SU-DHL-6 (cell line): Measurements from ENCODE around the gene C1QTNF6.

Experiments
- H2AFZ ChIP-seq: fragments of 200-600 bp; sonication (generic); 2 replicates; pipeline ENCODE4 v1.6.1; 2014; ENCODE audit warnings: low read depth, mild to moderate bottlenecking, moderate library complexity, mixed read lengths, antibody characterized with exemption, low read length; ENCODE audit not compliant: severe bottlenecking
- H3F3A ChIP-seq: fragments of 200-600 bp; shearing (Covaris generic); 2 replicates; pipeline ENCODE4 v1.6.0; 2016; ENCODE audit warnings: antibody characterized with exemption, mild to moderate bottlenecking; ENCODE audit not compliant: insufficient read depth
- H3K27ac ChIP-seq: fragments of 200-600 bp; sonication (generic); 2 replicates; pipeline ENCODE4 v1.5.1; 2016; ENCODE audit warnings: low read depth, mild to moderate bottlenecking, low read length, moderate library complexity, mixed read lengths
- H3K27me3 ChIP-seq: fragments of 200-600 bp; sonication (generic), shearing (Covaris generic); 2 replicates; pipeline ENCODE4 v1.6.0; 2014; ENCODE audit warnings: mild to moderate bottlenecking, low read length
- H3K36me3 ChIP-seq: fragments of 200-600 bp; sonication (generic); 2 replicates; pipeline ENCODE4 v1.6.1; 2014; ENCODE audit warnings: mild to moderate bottlenecking, low read length, mixed read lengths
- H3K4me2 ChIP-seq: fragments of 300-600, 200-600 bp; shearing (Covaris generic), sonication (generic); 2 replicates; pipeline ENCODE4 v1.6.0; 2014; ENCODE audit warnings: low read length, low read depth, mild to moderate bottlenecking; ENCODE audit not compliant: poor library complexity, severe bottlenecking
- H3K4me3 ChIP-seq: fragments of 200-600 bp; sonication (generic); 2 replicates; pipeline ENCODE4 v1.5.1; 2014; ENCODE audit warnings: antibody characterized with exemption, low read length, mild to moderate bottlenecking, mixed read lengths; ENCODE audit not compliant: insufficient read depth, poor library complexity, severe bottlenecking
- H3K79me2 ChIP-seq: fragments of 200-600 bp; sonication (generic); 2 replicates; pipeline ENCODE4 v1.6.1; 2014; ENCODE audit warnings: mild to moderate bottlenecking, low read length, moderate library complexity; ENCODE audit not compliant: insufficient read depth
- H3K9ac ChIP-seq: fragments of 200-600 bp; sonication (generic); 2 replicates; pipeline ENCODE4 v1.7.0; 2014; ENCODE audit warnings: mild to moderate bottlenecking, low read length
- H3K9me2 ChIP-seq: fragments of 200-600 bp; sonication (generic); replicated peaks from 2 replicates; pipeline ENCODE4 v1.6.1; 2014; ENCODE audit warnings: low read length; ENCODE audit not compliant: insufficient read depth
- H3K9me3 ChIP-seq: fragments of 200-600 bp; sonication (generic); 2 replicates; pipeline ENCODE4 v1.6.1; 2014; ENCODE audit warnings: low read length, mixed read lengths; ENCODE audit not compliant: insufficient read depth
- H4K20me1 ChIP-seq: fragments of 200-600 bp; sonication (generic); 2 replicates; pipeline ENCODE4 v1.6.1; 2014; ENCODE audit warnings: low read depth, mild to moderate bottlenecking, antibody characterized with exemption, low read length, moderate library complexity, mixed read lengths
- EZH2phosphoT487 ChIP-seq: fragments of 200-600 bp; sonication (generic), shearing (Covaris generic); conservative IDR thresholded peaks from 2 replicates; pipeline ENCODE4 v1.6.1; 2018; ENCODE audit warnings: mild to moderate bottlenecking, antibody characterized with exemption, low read length, moderate library complexity, mixed read lengths
- TF ChIP-seq, protein P1 (sequence below): fragments of 200-600 bp; sonication (generic); IDR thresholded peaks from one replicate; pipeline ENCODE4 v1.5.1; 2017; ENCODE audit warnings: antibody characterized with exemption, mild to moderate bottlenecking, low read length, moderate library complexity; ENCODE audit not compliant: insufficient read depth, poor library complexity, severe bottlenecking

The C1QTNF6 gene

DNA sequence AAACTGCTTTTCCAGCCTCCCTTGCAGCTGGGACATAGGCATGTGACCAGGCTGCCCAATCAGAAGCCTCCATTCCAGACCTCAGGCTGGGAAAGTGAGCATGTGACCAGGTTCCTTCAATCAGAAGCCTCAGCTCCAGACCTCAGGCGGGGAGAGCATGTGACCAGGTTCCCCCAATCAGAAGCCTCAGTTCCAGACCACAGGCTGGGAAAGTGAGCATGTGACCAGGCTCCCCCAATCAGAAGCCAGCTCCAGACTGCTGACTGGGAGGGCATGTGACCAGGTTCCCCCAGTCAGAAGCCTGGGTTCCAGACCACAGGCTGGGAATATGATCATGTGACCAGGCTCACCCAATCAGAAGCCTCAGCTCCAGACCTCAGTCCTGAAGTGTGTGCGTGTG, 26.6 kb downstream of the C1QTNF6 start:
- no peaks in the 10 kb centered on the region for H3F3A ChIP-seq
- no peak overlapping the region for H3K9ac ChIP-seq
- H3K4me2 ChIP-seq: no peak overlapping the region
- H3K27ac ChIP-seq: no peak overlapping the region
- H3K9me3 ChIP-seq: peaks cover 9% of the 10 kb centered on the region; the same call in 1 of the 2 replicates
- TF ChIP-seq EZH2phosphoT487: no peak
- TF ChIP-seq, protein P1, sequence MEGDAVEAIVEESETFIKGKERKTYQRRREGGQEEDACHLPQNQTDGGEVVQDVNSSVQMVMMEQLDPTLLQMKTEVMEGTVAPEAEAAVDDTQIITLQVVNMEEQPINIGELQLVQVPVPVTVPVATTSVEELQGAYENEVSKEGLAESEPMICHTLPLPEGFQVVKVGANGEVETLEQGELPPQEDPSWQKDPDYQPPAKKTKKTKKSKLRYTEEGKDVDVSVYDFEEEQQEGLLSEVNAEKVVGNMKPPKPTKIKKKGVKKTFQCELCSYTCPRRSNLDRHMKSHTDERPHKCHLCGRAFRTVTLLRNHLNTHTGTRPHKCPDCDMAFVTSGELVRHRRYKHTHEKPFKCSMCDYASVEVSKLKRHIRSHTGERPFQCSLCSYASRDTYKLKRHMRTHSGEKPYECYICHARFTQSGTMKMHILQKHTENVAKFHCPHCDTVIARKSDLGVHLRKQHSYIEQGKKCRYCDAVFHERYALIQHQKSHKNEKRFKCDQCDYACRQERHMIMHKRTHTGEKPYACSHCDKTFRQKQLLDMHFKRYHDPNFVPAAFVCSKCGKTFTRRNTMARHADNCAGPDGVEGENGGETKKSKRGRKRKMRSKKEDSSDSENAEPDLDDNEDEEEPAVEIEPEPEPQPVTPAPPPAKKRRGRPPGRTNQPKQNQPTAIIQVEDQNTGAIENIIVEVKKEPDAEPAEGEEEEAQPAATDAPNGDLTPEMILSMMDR: no peak
- no peak overlapping the region for H2AFZ ChIP-seq
- no peaks in the 10 kb centered on the region for H3K9me2 ChIP-seq
- no peaks in the 10 kb centered on the region for H3K36me3 ChIP-seq
- H3K4me3 ChIP-seq: no peak overlapping the region
- no peaks in the 10 kb centered on the region for H3K27me3 ChIP-seq
- H4K20me1 ChIP-seq: no peaks in the 10 kb centered on the region
- no peaks in the 10 kb centered on the region for H3K79me2 ChIP-seq

DNA sequence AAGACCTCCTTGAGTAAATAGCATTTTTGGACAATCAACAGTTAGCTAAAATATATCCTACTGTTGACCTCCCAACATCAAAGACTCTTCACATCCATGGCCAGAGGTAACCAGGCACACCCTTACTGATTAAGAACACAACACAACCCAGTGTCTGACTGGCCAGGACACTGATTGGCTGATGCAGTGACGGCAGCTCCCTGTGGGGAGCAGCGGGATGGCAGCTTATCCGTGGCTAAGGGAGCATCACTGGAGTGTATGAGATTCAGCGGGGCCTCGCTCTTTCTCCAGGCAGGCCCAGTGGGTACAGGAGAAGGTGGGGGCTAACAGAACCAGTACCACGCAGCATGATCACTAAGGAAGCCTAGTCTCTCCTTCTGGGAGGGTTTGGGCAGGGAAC, 28.0 kb downstream of the C1QTNF6 start:
- TF ChIP-seq EZH2phosphoT487: no peak
- TF ChIP-seq, protein P1: no peak
- Histone ChIP-seq H3F3A (no peaks in the 10 kb centered on the region), H3K4me3 (no peak overlapping the region), H4K20me1 (no peaks in the 10 kb centered on the region), H2AFZ (no peak overlapping the region), H3K36me3 (no peaks in the 10 kb centered on the region), H3K79me2 (no peaks in the 10 kb centered on the region), H3K4me2 (no peak overlapping the region), H3K9me2 (no peaks in the 10 kb centered on the region), H3K9me3 (peaks cover 9% of the 10 kb centered on the region; the same call in 1 of the 2 replicates), H3K9ac (no peak overlapping the region), H3K27me3 (no peaks in the 10 kb centered on the region), H3K27ac (no peak overlapping the region)

DNA sequence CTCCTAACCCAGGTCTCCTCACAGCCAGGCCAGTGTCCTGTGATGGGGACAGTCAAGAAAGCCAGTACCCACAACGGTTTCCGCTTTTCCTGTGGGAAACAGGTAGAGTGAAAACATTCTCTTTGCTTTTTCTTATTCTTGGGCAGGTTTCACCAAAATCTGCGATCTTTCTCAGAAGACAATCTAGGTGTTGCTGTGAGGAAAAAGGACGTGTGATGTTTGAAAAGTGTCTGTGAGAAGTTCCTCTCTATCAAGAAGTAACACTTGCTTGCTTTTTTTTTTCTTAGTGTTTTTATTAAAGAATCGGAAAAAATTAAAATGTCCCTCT, 29.1 kb downstream of the C1QTNF6 start:
- Histone ChIP-seq H4K20me1 (no peaks in the 10 kb centered on the region), H3K36me3 (no peaks in the 10 kb centered on the region), H3F3A (no peaks in the 10 kb centered on the region), H3K4me2 (no peak overlapping the region), H3K27me3 (no peaks in the 10 kb centered on the region), H3K9ac (no peak overlapping the region), H3K79me2 (no peaks in the 10 kb centered on the region), H2AFZ (no peak overlapping the region), H3K9me2 (no peaks in the 10 kb centered on the region), H3K4me3 (no peak overlapping the region), H3K27ac (no peak overlapping the region), H3K9me3 (peaks cover 9% of the 10 kb centered on the region; the same call in 1 of the 2 replicates)
- no peak for TF ChIP-seq EZH2phosphoT487

DNA sequence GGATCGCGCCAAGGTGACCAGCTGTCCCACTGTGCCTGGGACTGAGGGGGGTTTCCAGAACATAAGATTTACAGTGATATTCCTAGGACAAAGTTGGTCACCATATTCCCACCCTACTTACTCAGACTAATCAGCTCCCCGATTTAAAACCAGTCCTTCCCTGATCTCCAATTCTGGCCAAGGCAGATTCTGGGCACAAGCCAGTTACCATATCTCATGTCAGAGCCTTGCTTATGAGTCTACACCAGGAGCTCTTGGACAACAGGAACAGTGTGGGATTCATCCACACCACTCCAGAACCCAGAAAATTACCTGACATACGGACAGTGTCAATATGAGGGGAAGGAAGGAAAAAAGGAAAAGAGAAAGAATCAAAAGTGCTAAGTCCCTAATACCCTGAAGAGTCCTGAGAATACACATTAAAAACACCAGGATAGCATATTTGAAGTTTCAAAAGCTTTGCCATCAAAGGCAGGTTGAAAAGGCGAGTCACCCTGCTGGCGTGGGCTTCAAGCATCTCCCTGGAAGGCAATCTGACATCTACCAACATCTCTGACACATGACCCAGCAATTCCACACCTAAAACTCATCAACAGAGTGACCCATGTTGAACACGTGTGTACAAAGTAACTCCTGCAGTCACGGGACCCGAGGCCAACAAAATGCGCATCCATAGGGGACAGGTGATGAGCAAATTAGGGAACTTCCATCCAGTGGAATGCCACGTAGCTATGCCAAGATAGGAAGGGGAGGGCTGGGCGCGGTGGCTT, 30.3 kb downstream of the C1QTNF6 start:
- Histone ChIP-seq H3K9ac (no peak overlapping the region), H3K36me3 (no peaks in the 10 kb centered on the region), H4K20me1 (no peaks in the 10 kb centered on the region), H3K9me3 (peaks cover 9% of the 10 kb centered on the region; the same call in 1 of the 2 replicates), H3K27me3 (no peaks in the 10 kb centered on the region), H3K9me2 (no peaks in the 10 kb centered on the region), H3K4me2 (no peak overlapping the region), H3K27ac (no peak overlapping the region), H3F3A (no peaks in the 10 kb centered on the region), H3K4me3 (no peak overlapping the region), H2AFZ (no peak overlapping the region), H3K79me2 (no peaks in the 10 kb centered on the region)
- TF ChIP-seq EZH2phosphoT487: no peak
- TF ChIP-seq, protein P1: no peak
